ENCODE results near the gene VPS13C.

- TF ChIP-seq CTCF (IDR thresholded peaks at IDR 0.05) (no peak), POLR2A (IDR thresholded peaks at IDR 0.05) (no peak)
Measured at GRCh38 chr15:61921093-61921492, 139.2 kb downstream of the VPS13C start.
